SU-DHL-6 (cell line): Measurements from ENCODE around the gene DLX5.

Experiments used
- H2AFZ ChIP-seq: fragments of 200-600 bp; sonication (generic); 2 replicates; pipeline ENCODE4 v1.6.1; 2014; ENCODE audit warnings: low read depth, mild to moderate bottlenecking, moderate library complexity, mixed read lengths, antibody characterized with exemption, low read length; ENCODE audit not compliant: severe bottlenecking
- H3F3A ChIP-seq: fragments of 200-600 bp; shearing (Covaris generic); 2 replicates; pipeline ENCODE4 v1.6.0; 2016; ENCODE audit warnings: antibody characterized with exemption, mild to moderate bottlenecking; ENCODE audit not compliant: insufficient read depth
- H3K27ac ChIP-seq: fragments of 200-600 bp; sonication (generic); 2 replicates; pipeline ENCODE4 v1.5.1; 2016; ENCODE audit warnings: low read depth, mild to moderate bottlenecking, low read length, moderate library complexity, mixed read lengths
- H3K27me3 ChIP-seq: fragments of 200-600 bp; sonication (generic), shearing (Covaris generic); 2 replicates; pipeline ENCODE4 v1.6.0; 2014; ENCODE audit warnings: mild to moderate bottlenecking, low read length
- H3K36me3 ChIP-seq: fragments of 200-600 bp; sonication (generic); 2 replicates; pipeline ENCODE4 v1.6.1; 2014; ENCODE audit warnings: mild to moderate bottlenecking, low read length, mixed read lengths
- H3K4me2 ChIP-seq: fragments of 300-600, 200-600 bp; shearing (Covaris generic), sonication (generic); 2 replicates; pipeline ENCODE4 v1.6.0; 2014; ENCODE audit warnings: low read length, low read depth, mild to moderate bottlenecking; ENCODE audit not compliant: poor library complexity, severe bottlenecking
- H3K4me3 ChIP-seq: fragments of 200-600 bp; sonication (generic); 2 replicates; pipeline ENCODE4 v1.5.1; 2014; ENCODE audit warnings: antibody characterized with exemption, low read length, mild to moderate bottlenecking, mixed read lengths; ENCODE audit not compliant: insufficient read depth, poor library complexity, severe bottlenecking
- H3K79me2 ChIP-seq: fragments of 200-600 bp; sonication (generic); 2 replicates; pipeline ENCODE4 v1.6.1; 2014; ENCODE audit warnings: mild to moderate bottlenecking, low read length, moderate library complexity; ENCODE audit not compliant: insufficient read depth
- H3K9ac ChIP-seq: fragments of 200-600 bp; sonication (generic); 2 replicates; pipeline ENCODE4 v1.7.0; 2014; ENCODE audit warnings: mild to moderate bottlenecking, low read length
- H3K9me2 ChIP-seq: fragments of 200-600 bp; sonication (generic); replicated peaks from 2 replicates; pipeline ENCODE4 v1.6.1; 2014; ENCODE audit warnings: low read length; ENCODE audit not compliant: insufficient read depth
- H3K9me3 ChIP-seq: fragments of 200-600 bp; sonication (generic); 2 replicates; pipeline ENCODE4 v1.6.1; 2014; ENCODE audit warnings: low read length, mixed read lengths; ENCODE audit not compliant: insufficient read depth
- H4K20me1 ChIP-seq: fragments of 200-600 bp; sonication (generic); 2 replicates; pipeline ENCODE4 v1.6.1; 2014; ENCODE audit warnings: low read depth, mild to moderate bottlenecking, antibody characterized with exemption, low read length, moderate library complexity, mixed read lengths
- EZH2phosphoT487 ChIP-seq: fragments of 200-600 bp; sonication (generic), shearing (Covaris generic); conservative IDR thresholded peaks from 2 replicates; pipeline ENCODE4 v1.6.1; 2018; ENCODE audit warnings: mild to moderate bottlenecking, antibody characterized with exemption, low read length, moderate library complexity, mixed read lengths
- TF ChIP-seq, protein P1 (sequence below): fragments of 200-600 bp; sonication (generic); IDR thresholded peaks from one replicate; pipeline ENCODE4 v1.5.1; 2017; ENCODE audit warnings: antibody characterized with exemption, mild to moderate bottlenecking, low read length, moderate library complexity; ENCODE audit not compliant: insufficient read depth, poor library complexity, severe bottlenecking

Gene DLX5

DNA sequence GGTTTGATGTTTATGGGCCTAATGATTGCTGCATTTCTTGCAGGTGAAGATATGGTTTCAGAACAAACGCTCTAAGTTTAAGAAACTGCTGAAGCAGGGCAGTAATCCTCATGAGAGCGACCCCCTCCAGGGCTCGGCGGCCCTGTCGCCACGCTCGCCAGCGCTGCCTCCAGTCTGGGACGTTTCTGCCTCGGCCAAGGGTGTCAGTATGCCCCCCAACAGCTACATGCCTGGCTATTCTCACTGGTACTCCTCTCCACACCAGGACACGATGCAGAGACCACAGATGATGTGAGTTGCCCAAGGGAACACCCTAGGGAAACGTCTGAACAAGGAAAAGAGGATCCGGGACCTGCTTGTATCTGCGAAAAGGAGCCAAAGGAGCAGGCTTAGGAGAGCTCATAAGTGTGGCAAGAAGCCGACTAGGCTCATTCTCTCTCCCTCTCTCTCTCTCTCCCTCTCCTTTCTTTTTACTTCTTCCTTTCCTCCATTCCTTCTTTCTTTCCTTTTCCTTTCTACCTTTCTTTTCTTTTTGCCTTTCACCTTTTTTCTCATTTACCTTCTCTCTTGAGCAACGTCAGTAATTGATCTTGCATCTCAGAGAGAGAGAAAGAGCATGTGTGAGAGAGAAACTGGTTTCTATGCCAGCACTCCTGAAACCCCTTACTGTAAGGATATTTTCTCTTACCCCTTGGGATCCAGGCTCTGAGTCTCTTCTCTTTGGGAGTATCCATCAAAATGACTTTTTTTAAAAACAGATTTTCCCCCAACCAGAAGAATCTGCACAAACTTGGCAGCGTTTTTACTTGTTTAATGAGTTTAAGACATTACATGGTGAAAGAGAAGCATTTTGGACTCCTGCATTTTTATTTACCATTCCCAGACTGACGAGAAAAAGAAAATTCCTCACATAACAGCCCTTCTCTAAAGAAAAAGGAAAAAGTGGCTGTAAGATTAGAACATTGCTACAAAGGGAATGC lies 14.6 kb downstream of the DLX5 start:
- H4K20me1 ChIP-seq, result no peaks in the 10 kb centered on the region
- no peak overlapping the region for H3K27ac ChIP-seq
- no peak overlapping the region for H3K4me3 ChIP-seq
- no peaks in the 10 kb centered on the region for H3K9me3 ChIP-seq
- no peaks in the 10 kb centered on the region for H3K79me2 ChIP-seq
- no peak overlapping the region for H3K9ac ChIP-seq
- H3F3A ChIP-seq, result no peaks in the 10 kb centered on the region
- no peak for TF ChIP-seq EZH2phosphoT487
- TF ChIP-seq, protein P1, sequence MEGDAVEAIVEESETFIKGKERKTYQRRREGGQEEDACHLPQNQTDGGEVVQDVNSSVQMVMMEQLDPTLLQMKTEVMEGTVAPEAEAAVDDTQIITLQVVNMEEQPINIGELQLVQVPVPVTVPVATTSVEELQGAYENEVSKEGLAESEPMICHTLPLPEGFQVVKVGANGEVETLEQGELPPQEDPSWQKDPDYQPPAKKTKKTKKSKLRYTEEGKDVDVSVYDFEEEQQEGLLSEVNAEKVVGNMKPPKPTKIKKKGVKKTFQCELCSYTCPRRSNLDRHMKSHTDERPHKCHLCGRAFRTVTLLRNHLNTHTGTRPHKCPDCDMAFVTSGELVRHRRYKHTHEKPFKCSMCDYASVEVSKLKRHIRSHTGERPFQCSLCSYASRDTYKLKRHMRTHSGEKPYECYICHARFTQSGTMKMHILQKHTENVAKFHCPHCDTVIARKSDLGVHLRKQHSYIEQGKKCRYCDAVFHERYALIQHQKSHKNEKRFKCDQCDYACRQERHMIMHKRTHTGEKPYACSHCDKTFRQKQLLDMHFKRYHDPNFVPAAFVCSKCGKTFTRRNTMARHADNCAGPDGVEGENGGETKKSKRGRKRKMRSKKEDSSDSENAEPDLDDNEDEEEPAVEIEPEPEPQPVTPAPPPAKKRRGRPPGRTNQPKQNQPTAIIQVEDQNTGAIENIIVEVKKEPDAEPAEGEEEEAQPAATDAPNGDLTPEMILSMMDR, result no peak
- H3K36me3 ChIP-seq, result no peaks in the 10 kb centered on the region
- no peak overlapping the region for H2AFZ ChIP-seq
- no peak overlapping the region for H3K4me2 ChIP-seq
- H3K27me3 ChIP-seq, result no peaks in the 10 kb centered on the region
- H3K9me2 ChIP-seq, result no peaks in the 10 kb centered on the region

DNA sequence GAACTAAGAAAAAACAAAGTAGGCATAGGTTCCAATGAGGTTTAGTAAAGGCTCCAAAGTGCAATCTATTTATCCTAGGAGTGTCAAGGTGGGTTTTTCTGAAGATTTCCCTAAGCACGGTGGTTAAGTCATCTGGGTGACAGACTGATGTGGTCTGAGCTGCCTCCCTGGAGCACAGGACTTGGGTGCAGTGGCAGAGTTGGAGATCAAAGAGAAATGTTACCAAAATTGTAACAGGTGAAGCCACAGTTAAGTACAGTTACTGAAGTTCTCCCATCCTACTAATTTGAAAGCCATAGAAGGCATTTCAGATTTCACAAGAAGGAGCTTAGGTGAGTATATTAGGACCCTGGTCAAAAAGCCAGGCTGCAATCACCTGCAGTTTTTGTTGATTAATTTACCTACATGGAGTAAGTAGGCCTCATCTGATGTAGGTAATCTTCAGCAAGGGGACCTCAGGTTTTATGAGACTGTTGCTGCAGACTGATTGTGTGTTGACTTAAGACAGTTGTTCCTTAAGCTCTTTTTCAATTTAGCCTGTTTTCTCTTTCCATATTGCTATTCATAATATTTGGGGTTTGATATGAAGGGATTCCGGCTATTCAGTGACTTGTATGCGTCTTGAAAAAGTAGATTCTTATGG lies 16.2 kb downstream of the DLX5 start:
- Histone ChIP-seq H3K9me3 (no peaks in the 10 kb centered on the region), H3K36me3 (no peaks in the 10 kb centered on the region), H3K9me2 (no peaks in the 10 kb centered on the region), H2AFZ (no peak overlapping the region), H3K4me3 (no peak overlapping the region), H3F3A (no peaks in the 10 kb centered on the region), H3K79me2 (no peaks in the 10 kb centered on the region), H3K4me2 (no peak overlapping the region), H4K20me1 (no peaks in the 10 kb centered on the region), H3K27ac (no peak overlapping the region), H3K9ac (no peak overlapping the region), H3K27me3 (no peaks in the 10 kb centered on the region)
- no peak for TF ChIP-seq EZH2phosphoT487
- TF ChIP-seq, protein P1, result no peak

DNA sequence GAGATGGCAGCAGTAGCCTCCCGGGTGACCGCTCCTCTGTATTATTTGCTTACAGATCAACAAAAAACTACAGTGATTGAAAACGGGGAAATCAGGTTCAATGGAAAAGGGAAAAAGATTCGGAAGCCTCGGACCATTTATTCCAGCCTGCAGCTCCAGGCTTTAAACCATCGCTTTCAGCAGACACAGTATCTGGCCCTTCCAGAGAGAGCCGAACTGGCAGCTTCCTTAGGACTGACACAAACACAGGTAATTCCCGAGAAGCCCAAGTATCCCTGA lies 17.1 kb downstream of the DLX5 start:
- Histone ChIP-seq H3K4me3 (no peak overlapping the region), H3K4me2 (no peak overlapping the region), H2AFZ (no peak overlapping the region), H3K9me2 (no peaks in the 10 kb centered on the region), H4K20me1 (no peaks in the 10 kb centered on the region), H3K36me3 (no peaks in the 10 kb centered on the region), H3K9ac (no peak overlapping the region), H3K27ac (no peak overlapping the region), H3K79me2 (no peaks in the 10 kb centered on the region), H3K9me3 (no peaks in the 10 kb centered on the region), H3K27me3 (no peaks in the 10 kb centered on the region), H3F3A (no peaks in the 10 kb centered on the region)
- TF ChIP-seq, protein P1, result no peak
- no peak for TF ChIP-seq EZH2phosphoT487
